Osteoblast (primary cell): ENCODE data around the gene GPR155. TPM values are rescaled to one million over a fixed set of nuclear protein-coding genes. Genes with fewer than 3 reads are reported as not detected.

Experiments used
- DNase-seq: peaks from one replicate; pipeline ENCODE4 v3.0.0; 2011; ENCODE audit warnings: low spot score, mixed read lengths; ENCODE audit not compliant: insufficient read length; ENCODE audit errors: missing footprints
- H2AFZ ChIP-seq: 2 replicates; pipeline ENCODE4 v1.6.0; 2011; ENCODE audit warnings: mild to moderate bottlenecking, low read length
- H3K27ac ChIP-seq: 2 replicates; pipeline ENCODE4 v1.5.1; 2011; ENCODE audit warnings: mild to moderate bottlenecking, low read depth, low read length, moderate library complexity
- H3K27me3 ChIP-seq: 2 replicates; pipeline ENCODE4 v1.6.0; 2012; ENCODE audit warnings: mild to moderate bottlenecking, control low read depth, inconsistent platforms, low read length, moderate library complexity; ENCODE audit not compliant: insufficient read depth
- H3K36me3 ChIP-seq: 2 replicates; pipeline ENCODE4 v1.5.1; 2011; ENCODE audit warnings: mild to moderate bottlenecking, low read length, control low read depth, moderate library complexity; ENCODE audit not compliant: insufficient read depth
- H3K4me1 ChIP-seq: 2 replicates; pipeline ENCODE4 v1.5.1; 2011; ENCODE audit warnings: mild to moderate bottlenecking, low read length, control low read depth, moderate library complexity; ENCODE audit not compliant: insufficient read depth
- H3K4me2 ChIP-seq: 2 replicates; pipeline ENCODE4 v1.6.0; 2011; ENCODE audit warnings: mild to moderate bottlenecking, low read length; ENCODE audit not compliant: insufficient read depth
- H3K4me3 ChIP-seq: fragments of 200-600 bp; sonication (generic); 3 replicates; pipeline ENCODE4 v1.5.1; 2012; ENCODE audit warnings: mild to moderate bottlenecking, low read length, inconsistent platforms; ENCODE audit not compliant: insufficient read depth
- H3K79me2 ChIP-seq: 2 replicates; pipeline ENCODE4 v1.6.0; 2012; ENCODE audit warnings: mild to moderate bottlenecking, low read length, control low read depth, inconsistent platforms; ENCODE audit not compliant: insufficient read depth
- H3K9me3 ChIP-seq: 2 replicates; pipeline ENCODE4 v1.5.1; 2011; ENCODE audit warnings: low read depth, low read length, control low read depth
- H4K20me1 ChIP-seq: 2 replicates; pipeline ENCODE4 v1.6.0; 2012; ENCODE audit warnings: mild to moderate bottlenecking, low read length, control low read depth; ENCODE audit not compliant: insufficient read depth
- CTCF ChIP-seq: IDR thresholded peaks from 2 replicates; pipeline ENCODE4 v1.5.1; 2011; ENCODE audit warnings: mild to moderate bottlenecking, low read depth, low read length, moderate library complexity; ENCODE audit errors: extremely low read depth
- total RNA-seq: library from RNA; depleted of rRNA; stranded (reverse); fragments of >200 nt; gene quantifications from 2 replicates; pipeline ENCODE4 v1.2.3, GENCODE V29; 2012

The GPR155 gene
- total RNA-seq, 1 donor: 4.3 TPM

GRCh38 chr2:174527959-174528358, 41.1 kb upstream of the GPR155 start:
- peaks cover 3% of the 10 kb centered on the region for H3K27me3 ChIP-seq
- H3K27ac ChIP-seq: no peak overlapping the region
- H3K4me2 ChIP-seq: no peak overlapping the region
- H3K4me1 ChIP-seq: no peaks in the 10 kb centered on the region
- no peaks in the 10 kb centered on the region for H3K9me3 ChIP-seq
- TF ChIP-seq CTCF: no peak
- no peak for DNase-seq
- no peaks in the 10 kb centered on the region for H3K79me2 ChIP-seq
- H2AFZ ChIP-seq: no peak overlapping the region
- no peaks in the 10 kb centered on the region for H4K20me1 ChIP-seq
- H3K4me3 ChIP-seq: no peak overlapping the region
- H3K36me3 ChIP-seq: no peaks in the 10 kb centered on the region

DNA sequence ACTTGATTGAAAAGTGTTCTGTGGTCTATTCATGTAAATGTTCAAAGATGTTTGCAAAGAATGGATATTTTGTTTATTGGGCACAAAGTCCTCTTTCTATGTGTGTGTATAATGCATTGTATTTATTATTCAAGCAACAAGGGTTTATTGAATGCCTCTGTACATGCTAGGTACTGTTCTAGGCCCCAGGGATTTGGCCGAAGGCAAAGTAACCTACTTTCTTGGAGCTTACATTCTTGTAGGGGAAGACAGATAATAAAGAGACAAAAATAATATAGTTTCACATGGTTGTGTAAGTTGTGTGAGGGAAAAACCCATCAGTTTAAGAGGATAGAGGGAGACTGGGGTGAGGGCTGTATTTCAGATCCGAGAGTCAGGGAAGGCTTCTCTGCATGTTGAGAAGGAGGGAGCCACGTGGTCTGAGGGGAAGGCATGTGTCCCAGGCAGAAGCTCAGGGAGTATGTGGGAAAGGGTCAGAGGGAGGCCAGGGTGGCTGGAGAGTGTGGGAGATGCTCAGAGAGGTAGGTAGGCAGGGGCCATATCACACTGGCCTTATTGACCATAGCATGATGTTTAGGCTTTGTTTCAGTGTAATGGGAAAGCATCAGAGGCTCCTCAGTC, 40.4 kb upstream of the GPR155 start:
- Histone ChIP-seq H2AFZ (no peak overlapping the region), H3K27me3 (peaks cover 4% of the 10 kb centered on the region), H3K9me3 (no peaks in the 10 kb centered on the region), H3K4me2 (no peak overlapping the region), H3K4me1 (no peaks in the 10 kb centered on the region), H3K79me2 (no peaks in the 10 kb centered on the region), H3K4me3 (no peak overlapping the region), H4K20me1 (no peaks in the 10 kb centered on the region), H3K36me3 (no peaks in the 10 kb centered on the region), H3K27ac (no peak overlapping the region)
- no peak for TF ChIP-seq CTCF
- no peak for DNase-seq

GRCh38 chr2:174524527-174524926, 37.7 kb upstream of the GPR155 start:
- H2AFZ ChIP-seq: no peak overlapping the region
- peaks cover 27% of the 10 kb centered on the region for H3K27me3 ChIP-seq
- no peaks in the 10 kb centered on the region for H3K9me3 ChIP-seq
- no peaks in the 10 kb centered on the region for H3K36me3 ChIP-seq
- no peak overlapping the region for H3K4me3 ChIP-seq
- TF ChIP-seq CTCF: no peak
- H3K27ac ChIP-seq: no peak overlapping the region
- H3K4me2 ChIP-seq: no peak overlapping the region
- no peaks in the 10 kb centered on the region for H4K20me1 ChIP-seq
- no peaks in the 10 kb centered on the region for H3K79me2 ChIP-seq
- H3K4me1 ChIP-seq: no peaks in the 10 kb centered on the region
- DNase-seq: no peak

GRCh38 chr2:174522553-174522952, 35.7 kb upstream of the GPR155 start:
- Histone ChIP-seq H3K4me2 (no peak overlapping the region), H3K4me3 (no peak overlapping the region), H3K79me2 (no peaks in the 10 kb centered on the region), H3K27me3 (peaks cover 27% of the 10 kb centered on the region), H3K9me3 (no peaks in the 10 kb centered on the region), H4K20me1 (no peaks in the 10 kb centered on the region), H3K27ac (no peak overlapping the region), H3K36me3 (no peaks in the 10 kb centered on the region), H3K4me1 (no peaks in the 10 kb centered on the region), H2AFZ (no peak overlapping the region)
- peak; percentile 31 for TF ChIP-seq CTCF
- no peak for DNase-seq
